ENCODE measurements around the gene STAT2. TPM values are rescaled to one million over a fixed set of nuclear protein-coding genes. Genes with fewer than 3 reads are reported as not detected.

The STAT2 gene
- total and polyA plus RNA-seq, 9 of the 15 experiments (the other 6 are each of a cell fraction or from before 2014, with no cell fraction given): 15.5 to 46.9 (median 40.1) TPM

GRCh38 chr12:56359851-56360767 is at the start of gene STAT2 (continued):
- TF ChIP-seq BRCA1 (IDR thresholded peaks at IDR 0.05) (no peak), BRCA1 (CRISPR knock-in tag; IDR thresholded peaks at IDR 0.05) (no peak), SUPT5H (IDR thresholded peaks at IDR 0.05) (peak; percentile 75), SMARCA5 (IDR thresholded peaks at IDR 0.05) (no peak), PHB (CRISPR knock-in tag; IDR thresholded peaks at IDR 0.05) (no peak), NEUROD1 (IDR thresholded peaks at IDR 0.05; ENCODE audit: borderline replicate concordance, low read depth, low read length, partially characterized antibody) (peak; percentile 71), NR2F6 (CRISPR knock-in tag; IDR thresholded peaks at IDR 0.05) (no peak), NONO (IDR thresholded peaks at IDR 0.05; ENCODE audit: low read depth in 2 of 2, low read length in 1 of 2) (no peak), GMEB1 (CRISPR knock-in tag; IDR thresholded peaks at IDR 0.05) (no peak), ZSCAN29 (IDR thresholded peaks at IDR 0.05) (no peak), ZZZ3 (IDR thresholded peaks at IDR 0.05) (no peak), ZNF75A (CRISPR knock-in tag; IDR thresholded peaks at IDR 0.05) (no peak), MEF2D (tag; conservative IDR thresholded peaks at IDR 0.05; ENCODE audit: low read depth) (no peak), NFRKB (IDR thresholded peaks at IDR 0.05; ENCODE audit: low read depth) (no peak), NRF1 (conservative IDR thresholded peaks at IDR 0.05 in 1 of 2, IDR thresholded peaks at IDR 0.05 in 1 of 2) (peak; percentile 91 to 93), MCM5 (IDR thresholded peaks at IDR 0.05; ENCODE audit: low read depth) (no peak), MEF2A (IDR thresholded peaks at IDR 0.05; ENCODE audit: control insufficient read depth, low read depth, low read length) (no peak), ETV1 (tag; conservative IDR thresholded peaks at IDR 0.05; ENCODE audit: low read depth) (peak; percentile 77), SREBF2 (CRISPR knock-in tag; IDR thresholded peaks at IDR 0.05) (no peak), FOXK1 (CRISPR knock-in tag; IDR thresholded peaks at IDR 0.05; ENCODE audit: borderline replicate concordance) (no peak)
- TF ChIP-seq, protein P1, sequence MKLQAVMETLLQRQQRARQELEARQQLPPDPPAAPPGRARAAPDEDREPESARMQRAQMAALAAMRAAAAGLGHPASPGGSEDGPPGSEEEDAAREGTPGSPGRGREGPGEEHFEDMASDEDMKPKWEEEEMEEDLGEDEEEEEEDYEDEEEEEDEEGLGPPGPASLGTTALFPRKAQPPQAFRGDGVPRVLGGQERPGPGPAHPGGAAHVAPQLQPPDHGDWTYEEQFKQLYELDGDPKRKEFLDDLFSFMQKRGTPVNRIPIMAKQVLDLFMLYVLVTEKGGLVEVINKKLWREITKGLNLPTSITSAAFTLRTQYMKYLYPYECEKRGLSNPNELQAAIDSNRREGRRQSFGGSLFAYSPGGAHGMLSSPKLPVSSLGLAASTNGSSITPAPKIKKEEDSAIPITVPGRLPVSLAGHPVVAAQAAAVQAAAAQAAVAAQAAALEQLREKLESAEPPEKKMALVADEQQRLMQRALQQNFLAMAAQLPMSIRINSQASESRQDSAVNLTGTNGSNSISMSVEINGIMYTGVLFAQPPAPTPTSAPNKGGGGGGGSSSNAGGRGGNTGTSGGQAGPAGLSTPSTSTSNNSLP (IDR thresholded peaks at IDR 0.05; ENCODE audit: borderline replicate concordance, low read depth, low read length): no peak
- TF ChIP-seq, protein P2, sequence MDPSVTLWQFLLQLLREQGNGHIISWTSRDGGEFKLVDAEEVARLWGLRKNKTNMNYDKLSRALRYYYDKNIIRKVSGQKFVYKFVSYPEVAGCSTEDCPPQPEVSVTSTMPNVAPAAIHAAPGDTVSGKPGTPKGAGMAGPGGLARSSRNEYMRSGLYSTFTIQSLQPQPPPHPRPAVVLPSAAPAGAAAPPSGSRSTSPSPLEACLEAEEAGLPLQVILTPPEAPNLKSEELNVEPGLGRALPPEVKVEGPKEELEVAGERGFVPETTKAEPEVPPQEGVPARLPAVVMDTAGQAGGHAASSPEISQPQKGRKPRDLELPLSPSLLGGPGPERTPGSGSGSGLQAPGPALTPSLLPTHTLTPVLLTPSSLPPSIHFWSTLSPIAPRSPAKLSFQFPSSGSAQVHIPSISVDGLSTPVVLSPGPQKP (CRISPR knock-in tag; IDR thresholded peaks at IDR 0.05): no peak
- TF ChIP-seq, protein P3, sequence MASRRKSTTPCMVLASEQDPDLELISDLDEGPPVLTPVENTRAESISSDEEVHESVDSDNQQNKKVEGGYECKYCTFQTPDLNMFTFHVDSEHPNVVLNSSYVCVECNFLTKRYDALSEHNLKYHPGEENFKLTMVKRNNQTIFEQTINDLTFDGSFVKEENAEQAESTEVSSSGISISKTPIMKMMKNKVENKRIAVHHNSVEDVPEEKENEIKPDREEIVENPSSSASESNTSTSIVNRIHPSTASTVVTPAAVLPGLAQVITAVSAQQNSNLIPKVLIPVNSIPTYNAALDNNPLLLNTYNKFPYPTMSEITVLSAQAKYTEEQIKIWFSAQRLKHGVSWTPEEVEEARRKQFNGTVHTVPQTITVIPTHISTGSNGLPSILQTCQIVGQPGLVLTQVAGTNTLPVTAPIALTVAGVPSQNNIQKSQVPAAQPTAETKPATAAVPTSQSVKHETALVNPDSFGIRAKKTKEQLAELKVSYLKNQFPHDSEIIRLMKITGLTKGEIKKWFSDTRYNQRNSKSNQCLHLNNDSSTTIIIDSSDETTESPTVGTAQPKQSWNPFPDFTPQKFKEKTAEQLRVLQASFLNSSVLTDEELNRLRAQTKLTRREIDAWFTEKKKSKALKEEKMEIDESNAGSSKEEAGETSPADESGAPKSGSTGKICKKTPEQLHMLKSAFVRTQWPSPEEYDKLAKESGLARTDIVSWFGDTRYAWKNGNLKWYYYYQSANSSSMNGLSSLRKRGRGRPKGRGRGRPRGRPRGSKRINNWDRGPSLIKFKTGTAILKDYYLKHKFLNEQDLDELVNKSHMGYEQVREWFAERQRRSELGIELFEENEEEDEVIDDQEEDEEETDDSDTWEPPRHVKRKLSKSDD (conservative IDR thresholded peaks at IDR 0.05; ENCODE audit: low read length): no peak

Measured in K562 (cell line).